DLD1 (cell line): ENCODE measurements around the gene TREML1.
"Not testable (repeated sequence)": the region's sequence is repeated elsewhere in the genome, so short reads cannot be mapped to it uniquely, and the experiment has no call there.

Source experiments
- in situ Hi-C: cut with HindIII; loops from 2 replicates; pipeline ENCODE4 v1.10.0; 2017; ENCODE audit warnings: low sequenced_read_pairs

Gene TREML1

DNA sequence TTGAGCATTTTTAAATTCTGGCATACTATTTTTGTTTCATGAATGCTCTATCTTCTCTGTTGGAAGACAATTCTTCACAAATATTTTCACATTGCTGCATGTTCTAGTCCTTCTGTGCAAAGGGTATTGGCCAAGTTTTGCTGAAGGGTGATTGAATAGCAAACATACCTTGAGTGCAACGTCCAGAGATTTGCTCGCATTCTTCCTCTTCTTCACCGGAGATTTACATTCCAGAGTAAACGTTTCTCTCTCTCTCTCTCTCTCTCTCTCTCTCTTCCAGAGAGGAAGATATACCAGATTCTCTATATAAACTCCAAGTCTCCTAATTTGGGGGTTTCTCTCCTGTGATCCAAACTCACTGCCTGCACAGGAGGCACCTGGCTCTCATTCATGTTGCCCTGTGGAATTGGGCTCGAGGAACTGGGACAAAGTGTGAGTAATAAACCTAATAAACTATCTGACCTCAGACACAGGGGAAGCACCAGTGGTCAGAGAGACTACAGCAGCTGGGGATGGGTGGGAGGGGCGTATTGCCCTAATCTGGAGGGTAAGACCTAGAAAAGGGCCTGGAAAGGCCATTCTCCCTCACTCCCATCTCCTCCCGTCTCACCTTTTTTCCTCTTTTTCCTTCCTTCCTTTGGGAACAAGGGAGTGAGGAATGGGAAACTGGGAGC, 1.1 kb upstream of the TREML1 start:
- in situ Hi-C loops: no loop called here

DNA sequence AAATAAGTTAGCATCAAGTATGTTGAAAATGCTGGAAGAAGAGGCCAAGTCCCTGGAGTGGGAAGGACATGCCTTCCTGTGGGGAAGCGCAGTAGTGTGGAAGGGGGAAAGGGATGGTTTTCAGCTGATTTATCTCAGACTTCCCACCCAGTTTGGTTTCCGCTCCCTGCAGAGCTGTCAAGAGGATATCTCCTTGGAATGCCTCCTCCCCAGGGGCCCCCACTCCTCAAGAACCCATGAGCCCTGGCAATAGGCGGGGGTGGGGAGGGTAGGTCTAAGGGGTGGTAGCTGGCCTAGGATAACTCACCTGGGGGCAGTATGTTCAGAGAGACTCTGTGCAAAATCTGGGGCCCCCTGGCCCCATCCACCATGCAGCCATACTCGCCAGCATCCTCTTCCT, 696 bp downstream of the TREML1 start:
- in situ Hi-C loops: no loop called here

DNA sequence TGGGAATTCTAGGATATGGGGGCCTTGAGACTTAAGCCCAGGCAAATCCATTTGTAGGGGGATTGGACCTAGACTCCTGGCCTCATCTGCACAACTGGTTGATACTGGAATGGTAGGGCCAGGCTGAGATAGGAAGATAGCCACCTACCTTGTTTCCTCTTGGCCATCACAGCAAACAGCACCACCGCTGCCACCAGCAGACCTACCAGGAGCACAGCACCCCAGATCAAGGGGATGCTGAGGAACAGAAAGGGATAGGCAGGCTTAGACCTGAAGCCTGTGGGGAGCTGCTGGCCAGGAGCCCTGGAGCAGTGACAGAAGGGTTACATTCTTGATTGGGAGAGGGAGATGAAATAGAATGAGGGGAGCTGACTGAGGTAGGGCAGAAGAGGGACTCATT, 3.5 kb downstream of the TREML1 start:
- in situ Hi-C loops: no loop called here

DNA sequence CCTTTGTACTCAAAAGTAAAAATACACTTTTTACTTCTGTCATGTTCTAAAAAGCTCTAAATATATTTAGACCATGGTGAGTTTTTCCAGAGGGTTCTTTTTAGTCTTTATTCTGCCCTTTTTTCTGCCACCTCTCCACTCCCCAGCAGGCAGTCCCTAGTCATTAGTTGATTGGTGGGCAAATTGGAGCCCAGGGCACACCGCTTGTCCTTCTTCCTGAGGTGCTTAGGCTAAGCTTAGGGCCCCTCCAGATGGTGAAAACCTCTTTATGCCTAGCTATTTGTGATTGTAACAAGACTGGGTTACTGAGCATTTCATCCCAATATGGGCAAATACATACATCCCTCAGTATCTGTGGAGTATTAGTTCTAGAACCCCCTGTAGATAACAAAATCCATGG, 6.2 kb downstream of the TREML1 start:
- in situ Hi-C loops: no loop called here

DNA sequence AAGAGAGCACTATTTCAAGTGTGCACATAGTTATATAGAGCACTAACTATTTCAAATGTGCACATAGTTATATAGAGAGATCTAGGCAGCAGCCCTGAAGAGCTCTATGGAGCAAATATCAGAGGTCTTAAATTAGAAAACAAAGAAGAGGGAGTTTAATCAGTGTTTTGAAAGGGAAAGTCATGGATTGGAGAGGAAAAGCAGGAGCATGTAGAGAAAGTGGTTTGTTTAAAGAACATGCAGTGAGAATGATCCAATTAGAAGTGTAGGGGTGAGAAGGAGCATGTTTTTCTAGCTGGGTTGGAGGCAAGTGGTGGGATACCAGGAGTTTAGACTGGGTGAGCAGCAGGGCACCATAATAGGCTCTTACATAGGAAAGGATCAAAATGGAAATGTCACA, 17.2 kb downstream of the TREML1 start:
- in situ Hi-C loops: no loop called here

DNA sequence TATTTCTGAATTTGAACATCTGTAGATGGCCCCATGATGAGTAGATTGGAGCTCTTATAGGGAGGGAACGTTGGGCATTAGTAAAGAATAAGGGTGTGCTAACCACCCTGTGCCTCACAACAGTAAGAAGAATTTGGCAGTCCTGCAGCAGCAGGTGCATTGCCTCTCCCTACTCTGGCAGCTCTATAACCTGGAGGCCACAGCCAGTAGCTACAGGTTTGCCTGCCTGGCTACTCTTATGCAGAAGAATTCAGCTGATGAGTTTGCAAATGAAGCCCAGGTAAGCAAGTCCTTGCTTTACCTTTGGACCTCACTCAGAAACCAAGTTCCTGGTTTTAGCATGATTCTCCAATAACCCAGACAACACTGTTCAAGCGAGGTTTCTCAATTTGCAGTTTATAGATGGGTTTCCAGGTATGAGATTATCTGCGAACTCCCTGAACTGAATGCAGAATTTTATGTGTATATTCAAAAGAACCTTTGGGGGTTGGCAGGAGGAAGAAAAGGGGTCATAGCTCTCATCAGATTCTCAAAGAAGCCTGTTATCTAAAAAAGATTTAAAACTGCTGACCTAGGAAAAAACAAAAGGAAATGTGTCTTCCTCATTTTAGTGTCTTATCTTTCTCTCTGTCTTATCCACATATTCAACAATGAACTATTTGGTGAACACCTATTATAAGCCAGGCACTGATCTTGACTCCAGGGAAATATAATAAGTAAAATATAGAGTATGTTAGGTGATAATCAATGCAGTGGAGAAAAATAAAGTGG, 18.9 kb downstream of the TREML1 start:
- in situ Hi-C loops: no loop called here

DNA sequence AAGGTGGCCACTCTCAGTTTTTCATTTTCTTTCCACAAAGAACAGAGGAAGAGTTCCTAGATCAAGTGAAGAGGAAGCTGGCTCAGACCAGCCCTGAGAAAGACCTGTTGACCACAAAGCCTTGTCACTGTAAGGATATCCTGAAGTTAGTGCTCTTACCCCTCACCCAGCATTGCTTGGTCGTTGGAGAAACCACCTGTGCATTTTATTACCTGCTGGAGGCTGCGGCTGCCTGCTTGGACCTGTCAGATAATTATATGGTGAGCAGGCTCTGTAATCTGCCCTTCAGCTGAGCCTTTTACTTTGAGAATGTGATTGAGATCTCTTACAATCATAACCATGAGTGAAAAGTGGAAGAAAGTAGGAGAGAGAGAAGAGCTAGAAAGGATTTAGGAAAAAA, 21.9 kb downstream of the TREML1 start:
- in situ Hi-C loops: no loop called here

DNA sequence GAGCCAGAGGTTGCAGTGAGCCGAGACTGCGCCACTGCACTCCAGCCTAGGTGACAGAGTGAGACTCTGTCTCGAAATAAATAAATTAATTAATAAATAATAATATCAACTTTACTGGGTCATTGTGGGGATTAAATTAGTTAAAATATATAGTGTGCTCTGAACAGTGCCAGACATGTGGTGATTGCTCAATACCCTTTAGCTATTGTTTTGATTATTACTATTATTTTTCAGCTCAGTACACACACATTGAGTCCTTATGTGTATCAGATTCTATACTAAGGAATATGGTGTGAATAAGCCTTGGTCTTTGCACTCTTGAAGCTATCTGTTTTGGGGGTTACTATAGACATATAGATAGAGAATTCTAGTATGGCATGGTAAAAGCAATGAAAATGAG, 28.9 kb downstream of the TREML1 start:
- in situ Hi-C loops: no loop called here

DNA sequence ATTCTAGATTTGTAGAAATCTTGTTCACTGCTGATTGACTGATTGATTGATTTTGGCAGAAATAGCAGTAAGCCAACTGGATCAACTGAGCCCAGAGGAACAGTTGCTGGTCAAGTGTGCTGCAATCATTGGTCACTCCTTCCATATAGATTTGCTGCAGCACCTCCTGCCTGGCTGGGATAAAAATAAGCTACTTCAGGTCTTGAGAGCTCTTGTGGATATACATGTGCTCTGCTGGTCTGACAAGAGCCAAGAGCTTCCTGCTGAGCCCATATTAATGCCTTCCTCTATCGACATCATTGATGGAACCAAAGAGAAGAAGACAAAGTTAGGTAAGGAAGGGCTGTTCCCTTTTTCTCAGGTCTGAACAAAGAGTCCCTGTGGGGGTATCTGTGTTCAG, 31.2 kb downstream of the TREML1 start:
- in situ Hi-C loops: no loop called here

DNA sequence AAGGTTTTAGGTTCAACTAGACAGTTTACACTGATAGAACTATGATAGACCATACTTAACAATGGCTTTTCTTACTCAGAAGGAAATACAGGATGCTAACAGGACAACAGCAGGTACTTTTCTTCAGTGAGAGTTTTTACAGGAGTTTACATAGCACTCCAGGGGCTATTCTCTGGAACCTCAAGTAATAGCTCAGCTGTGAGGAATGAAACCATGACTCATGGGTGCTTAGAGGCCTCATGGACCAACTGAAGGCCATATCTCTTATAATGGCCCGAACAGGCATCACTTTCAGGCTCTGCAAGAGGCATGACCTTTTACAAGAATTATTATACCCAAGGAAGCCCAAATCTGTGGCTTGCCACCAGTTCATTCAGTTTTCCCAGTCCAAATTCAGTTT, 31.8 kb downstream of the TREML1 start:
- in situ Hi-C loops: no loop called here

DNA sequence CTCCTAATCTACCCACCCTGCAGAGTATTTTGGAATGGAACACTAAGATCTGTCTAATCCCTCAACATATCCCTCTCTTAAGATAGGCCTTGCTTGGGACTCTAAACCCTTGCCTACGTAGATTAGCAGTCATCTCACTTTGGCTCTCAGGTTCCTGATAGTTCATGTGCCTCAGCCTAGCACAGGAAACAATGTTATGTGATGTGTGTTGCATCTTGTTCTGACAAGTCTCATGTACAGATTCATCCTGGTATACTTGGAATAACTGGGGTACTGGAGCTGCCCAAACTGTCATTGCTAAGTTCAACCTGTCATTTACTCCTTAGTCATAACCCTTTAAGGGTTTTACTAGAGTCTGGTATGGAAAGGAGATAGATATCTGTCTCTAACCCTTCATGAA, 34.1 kb downstream of the TREML1 start:
- in situ Hi-C loops: no loop called here

DNA sequence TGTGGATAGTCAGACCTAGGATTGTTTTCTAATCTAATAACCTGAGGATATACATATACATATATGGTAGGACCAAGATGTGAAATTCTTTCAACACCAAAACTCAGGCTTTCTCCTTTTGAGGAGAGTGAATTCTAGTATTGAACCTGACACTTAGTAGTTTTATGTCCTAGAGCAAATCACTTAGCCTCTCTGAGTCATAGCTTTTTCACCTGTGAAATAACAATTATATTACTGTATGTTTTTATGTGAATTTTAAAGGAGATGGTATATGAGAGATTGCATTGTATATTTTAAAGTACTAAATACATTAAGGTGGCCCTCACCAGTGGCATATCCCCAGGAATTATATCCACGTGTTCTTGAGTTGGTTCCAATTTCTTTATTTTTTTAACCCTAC, 34.6 kb downstream of the TREML1 start:
- in situ Hi-C loops: no loop called here

DNA sequence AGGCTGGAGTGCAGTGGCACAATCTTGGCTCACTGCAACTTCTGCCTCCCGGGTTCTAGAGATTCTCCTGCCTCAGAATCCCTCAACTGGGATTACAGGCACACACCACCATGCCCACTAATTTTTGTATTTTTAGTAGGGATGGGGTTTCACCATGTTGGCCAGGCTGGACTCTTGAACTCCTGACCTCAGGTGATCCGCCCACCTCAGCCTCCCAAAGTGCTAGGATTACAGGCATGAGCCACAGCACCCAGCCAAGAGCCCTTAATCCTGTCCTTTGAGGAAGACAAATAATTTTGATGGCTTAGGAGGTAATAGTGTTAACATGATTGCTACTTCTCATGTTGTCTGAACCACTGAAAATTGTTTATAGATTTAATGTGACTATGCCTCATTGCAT, 39.1 kb downstream of the TREML1 start:
- in situ Hi-C loops: not testable (repeated sequence)

DNA sequence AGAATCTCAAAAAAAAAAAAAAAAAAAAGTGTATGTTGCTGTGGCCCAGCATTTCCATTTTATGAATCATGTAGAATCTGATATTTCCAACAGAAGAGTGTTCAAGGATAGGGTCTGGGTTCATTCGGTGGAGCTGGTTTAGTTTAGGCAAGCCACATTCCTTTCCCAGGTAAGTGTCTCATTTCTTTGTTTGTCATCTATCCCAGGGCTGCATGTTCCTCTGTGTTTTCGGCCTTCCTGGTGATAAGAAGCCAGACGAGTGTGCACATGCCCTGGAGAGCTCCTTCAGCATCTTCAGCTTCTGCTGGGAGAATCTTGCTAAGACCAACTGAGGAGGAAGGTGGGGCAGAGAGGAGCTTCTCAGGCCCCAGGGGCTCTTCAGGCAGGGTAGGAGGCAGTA, 43.1 kb downstream of the TREML1 start:
- in situ Hi-C loops: no loop called here

DNA sequence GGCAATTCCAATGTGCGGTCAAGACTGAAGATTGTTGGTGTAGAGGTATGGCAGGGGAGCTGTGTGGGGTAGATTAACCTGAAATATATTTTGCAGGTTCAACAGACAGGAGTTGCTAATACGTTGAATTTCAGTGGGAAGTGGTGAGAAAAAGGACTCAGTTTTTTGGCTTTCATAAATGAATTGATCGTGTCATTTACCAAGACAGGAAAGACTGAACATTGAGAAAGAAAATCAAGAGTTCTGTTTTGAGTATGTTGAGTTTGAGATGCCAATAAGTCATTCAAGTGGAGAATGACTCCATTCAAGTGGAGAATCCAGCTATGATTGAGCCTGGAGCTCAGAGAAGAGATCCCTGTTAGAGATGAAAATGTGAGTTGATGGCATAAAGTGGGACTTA, 50.3 kb downstream of the TREML1 start:
- in situ Hi-C loops: no loop called here

DNA sequence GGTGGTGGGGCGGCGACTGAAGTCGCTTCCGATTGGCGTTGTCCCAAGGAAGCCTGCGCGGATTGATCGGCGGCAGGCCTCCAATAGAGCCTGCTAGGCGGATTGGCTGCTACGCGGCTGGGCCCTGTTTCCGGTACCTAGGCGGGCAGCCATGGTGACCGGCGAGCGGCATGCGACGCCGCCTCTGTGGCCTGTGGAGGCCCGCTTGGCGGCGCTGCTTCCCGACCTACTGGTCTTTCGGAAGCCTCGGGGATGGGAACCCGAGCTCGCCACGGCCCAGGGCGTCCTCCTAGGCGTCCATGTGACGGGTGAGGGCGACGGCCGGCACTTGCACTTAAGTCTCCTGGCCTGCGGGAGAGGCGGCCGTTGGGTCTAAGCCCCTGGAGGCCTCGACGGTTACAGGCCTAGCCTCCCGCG, 53.3 kb downstream of the TREML1 start:
- in situ Hi-C loops: no loop called here
